GM11168 (cell line): Measurements from ENCODE around the gene HCAR1.

Source experiments
- in situ Hi-C: fragments of 300-500 bp; cut with MboI; formaldehyde crosslinking; loops from one replicate; pipeline ENCODE4 v1.12.0; 2022; ENCODE audit warnings: low sequenced_read_pairs; ENCODE audit not compliant: unreplicated experiment

The HCAR1 gene, protein sequence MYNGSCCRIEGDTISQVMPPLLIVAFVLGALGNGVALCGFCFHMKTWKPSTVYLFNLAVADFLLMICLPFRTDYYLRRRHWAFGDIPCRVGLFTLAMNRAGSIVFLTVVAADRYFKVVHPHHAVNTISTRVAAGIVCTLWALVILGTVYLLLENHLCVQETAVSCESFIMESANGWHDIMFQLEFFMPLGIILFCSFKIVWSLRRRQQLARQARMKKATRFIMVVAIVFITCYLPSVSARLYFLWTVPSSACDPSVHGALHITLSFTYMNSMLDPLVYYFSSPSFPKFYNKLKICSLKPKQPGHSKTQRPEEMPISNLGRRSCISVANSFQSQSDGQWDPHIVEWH

GRCh38 chr12:122730215-122731014, at the start of gene HCAR1:
HCAR1 (minus strand) TSS chr12:122730844; CDS start chr12:122730339, 505 bp downstream.
- in situ Hi-C loops, result no loop called here

- in situ Hi-C loops, result loop anchor here (10.0 kb wide), 1 partner anchor 123 kb away; no protein-coding TSS in a partner anchor
Measured at GRCh38 chr12:122757568-122757967, 26.9 kb upstream of the HCAR1 start.

GRCh38 chr12:122754790-122755189, 24.1 kb upstream of the HCAR1 start:
- in situ Hi-C loops, result loop anchor here (10.0 kb wide), 1 partner anchor 120 kb away; no protein-coding TSS in a partner anchor

GRCh38 chr12:122753319-122753650, 22.6 kb upstream of the HCAR1 start:
- in situ Hi-C loops, result loop anchor here (10.0 kb wide), 1 partner anchor 118 kb away; no protein-coding TSS in a partner anchor

GRCh38 chr12:122752464-122753318, 22.0 kb upstream of the HCAR1 start, which contains the start of gene DENR:
DENR (plus strand) TSS chr12:122752824; CDS start chr12:122753702, 878 bp downstream.
- in situ Hi-C loops, result loop anchor here (10.0 kb wide), 1 partner anchor 118 kb away; no protein-coding TSS in a partner anchor

DNA sequence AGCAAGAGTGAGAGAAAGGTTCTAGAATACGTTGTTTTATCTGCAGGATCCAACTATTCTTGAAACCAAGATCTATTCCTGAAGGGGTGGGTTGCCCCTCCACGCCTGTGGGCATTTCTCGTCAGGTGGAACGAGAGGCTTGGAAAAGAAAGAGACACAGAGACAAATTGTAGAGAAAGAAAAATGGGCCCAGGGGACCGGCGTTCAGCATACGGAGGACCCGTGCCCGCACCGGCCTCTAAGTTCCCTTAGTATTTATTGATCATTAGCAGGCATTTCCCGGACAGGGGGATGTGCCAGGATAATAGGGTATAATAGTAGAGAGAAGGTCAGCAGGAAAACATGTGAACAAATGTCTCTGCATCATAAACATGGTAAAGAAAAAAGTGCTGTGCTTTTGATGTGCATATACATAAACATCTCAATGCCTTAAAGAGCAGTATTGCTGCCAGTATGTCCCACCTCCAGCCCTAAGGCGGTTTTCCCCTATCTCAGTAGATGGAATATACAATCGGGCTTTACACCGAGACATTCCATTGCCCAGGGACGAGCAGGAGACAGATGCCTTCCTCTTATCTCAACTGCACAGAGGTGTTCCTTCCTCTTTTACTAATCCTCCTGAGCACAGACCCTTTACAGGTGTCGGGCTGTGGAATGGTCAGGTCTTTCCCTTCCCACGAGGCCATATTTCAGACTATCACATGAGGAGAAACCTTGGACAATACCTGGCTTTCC, 20.3 kb upstream of the HCAR1 start:
- in situ Hi-C loops, result loop anchor here (10.0 kb wide), 1 partner anchor 116 kb away; no protein-coding TSS in a partner anchor

- in situ Hi-C loops, result loop anchor here (10.0 kb wide), 1 partner anchor 115 kb away; no protein-coding TSS in a partner anchor
Measured at GRCh38 chr12:122749569-122750332, 19.1 kb upstream of the HCAR1 start.

- in situ Hi-C loops, result no loop called here
Measured at GRCh38 chr12:122747224-122748135, 16.8 kb upstream of the HCAR1 start.

DNA sequence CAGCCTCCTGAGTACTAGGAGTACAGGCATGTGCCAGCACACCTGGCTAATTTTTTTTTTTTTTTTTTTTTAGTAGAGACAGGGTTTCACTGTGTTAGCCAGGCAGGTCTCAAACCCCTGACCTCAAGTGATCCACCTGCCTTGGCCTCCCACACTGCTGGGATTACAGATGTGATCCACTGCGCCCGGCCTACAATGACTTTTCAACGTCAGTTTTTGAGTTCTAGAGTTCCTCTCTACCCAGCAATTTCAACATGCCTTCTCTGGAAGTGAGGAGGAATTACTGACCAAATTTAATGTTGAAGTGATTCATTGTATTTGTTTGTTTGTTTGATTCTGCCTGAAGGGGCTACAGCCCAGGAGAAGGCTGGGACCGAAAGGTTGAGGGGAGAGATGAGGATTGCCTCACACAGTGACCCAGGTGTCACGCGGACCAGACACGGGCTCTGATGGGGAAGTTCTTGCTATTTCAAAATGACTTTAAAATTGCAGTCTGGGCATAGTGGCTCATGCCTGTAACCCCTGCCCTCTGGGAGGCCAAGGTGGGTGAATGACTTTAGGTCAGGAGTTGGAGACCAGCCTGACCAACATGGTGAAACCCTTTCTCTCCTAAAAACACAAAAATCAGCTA, 13.4 kb upstream of the HCAR1 start:
- in situ Hi-C loops, result no loop called here

- in situ Hi-C loops, result no loop called here
Measured at GRCh38 chr12:122740351-122740750, 9.7 kb upstream of the HCAR1 start.

DNA sequence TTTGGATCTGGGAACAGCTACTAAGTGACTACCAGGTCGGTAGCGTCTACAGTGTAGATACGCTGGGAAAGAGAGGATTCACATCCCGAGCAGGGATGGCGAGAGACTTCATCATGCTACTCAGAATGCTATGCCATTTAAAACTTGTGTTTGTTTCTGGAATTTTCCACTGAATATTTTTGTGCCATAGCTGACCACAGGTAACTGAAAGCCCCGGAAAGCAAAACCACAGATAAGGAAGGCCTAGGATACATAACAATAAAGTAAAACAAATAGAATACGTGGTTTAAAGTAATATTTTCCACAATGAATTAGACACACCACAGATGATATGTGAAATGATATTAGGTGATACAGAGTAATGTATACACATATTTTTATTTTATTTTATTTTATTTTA, 7.9 kb upstream of the HCAR1 start:
- in situ Hi-C loops, result no loop called here

DNA sequence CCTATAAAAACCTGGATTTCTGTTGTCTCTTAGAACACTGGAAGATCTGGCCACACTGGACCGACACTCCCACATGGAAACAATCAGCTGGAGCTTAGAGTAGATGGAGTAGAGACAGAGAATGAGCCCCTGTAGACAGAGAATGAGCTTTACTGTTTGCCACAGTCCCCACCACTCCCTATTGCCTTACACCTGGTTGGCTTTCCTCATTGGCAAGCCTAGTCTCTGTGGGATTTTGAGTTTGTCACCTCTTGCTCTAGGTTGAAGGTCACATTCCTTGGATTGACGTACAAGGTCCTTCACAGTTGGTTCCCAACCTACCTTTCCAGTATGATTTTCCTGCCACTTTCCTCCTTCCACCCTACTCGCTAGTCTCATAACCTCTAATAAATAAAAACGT, 2.0 kb upstream of the HCAR1 start:
- in situ Hi-C loops, result no loop called here

DNA sequence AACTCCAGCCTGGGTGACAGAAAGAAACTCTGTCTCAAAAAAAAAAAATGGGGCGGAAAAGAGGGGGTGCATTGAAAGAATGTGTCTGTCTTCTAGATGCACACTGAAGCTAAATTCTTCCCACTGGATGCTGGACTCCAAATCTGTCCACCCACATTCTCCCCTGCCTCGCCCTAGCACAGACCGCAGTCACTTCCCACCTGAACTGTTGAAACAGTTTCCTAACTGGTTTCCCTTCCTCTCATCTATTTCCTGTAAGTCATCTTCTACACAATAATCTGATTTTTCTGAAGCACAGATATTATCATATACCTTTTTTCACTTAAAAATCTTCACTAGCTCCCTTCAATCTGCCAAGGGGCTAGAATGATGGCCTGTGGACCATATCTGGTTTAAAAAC, 1.5 kb upstream of the HCAR1 start:
- in situ Hi-C loops, result no loop called here

DNA sequence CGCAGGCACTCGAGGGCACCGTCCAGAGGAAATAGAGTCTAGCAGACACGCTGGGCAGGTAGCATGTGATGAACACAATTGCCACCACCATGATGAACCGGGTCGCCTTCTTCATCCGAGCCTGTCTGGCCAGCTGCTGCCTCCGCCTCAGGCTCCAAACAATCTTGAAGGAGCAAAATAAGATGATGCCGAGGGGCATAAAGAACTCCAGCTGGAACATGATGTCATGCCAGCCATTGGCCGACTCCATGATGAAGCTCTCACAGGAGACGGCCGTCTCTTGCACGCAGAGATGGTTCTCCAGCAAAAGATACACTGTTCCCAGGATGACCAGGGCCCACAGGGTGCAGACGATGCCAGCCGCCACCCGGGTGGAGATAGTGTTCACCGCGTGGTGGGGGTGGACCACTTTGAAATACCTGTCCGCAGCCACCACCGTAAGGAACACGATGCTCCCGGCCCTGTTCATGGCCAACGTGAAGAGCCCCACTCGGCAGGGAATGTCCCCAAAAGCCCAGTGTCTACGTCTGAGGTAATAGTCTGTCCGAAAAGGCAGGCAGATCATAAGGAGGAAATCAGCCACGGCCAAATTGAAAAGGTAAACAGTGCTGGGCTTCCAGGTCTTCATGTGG, 945 bp downstream of the HCAR1 start:
- in situ Hi-C loops, result no loop called here

DNA sequence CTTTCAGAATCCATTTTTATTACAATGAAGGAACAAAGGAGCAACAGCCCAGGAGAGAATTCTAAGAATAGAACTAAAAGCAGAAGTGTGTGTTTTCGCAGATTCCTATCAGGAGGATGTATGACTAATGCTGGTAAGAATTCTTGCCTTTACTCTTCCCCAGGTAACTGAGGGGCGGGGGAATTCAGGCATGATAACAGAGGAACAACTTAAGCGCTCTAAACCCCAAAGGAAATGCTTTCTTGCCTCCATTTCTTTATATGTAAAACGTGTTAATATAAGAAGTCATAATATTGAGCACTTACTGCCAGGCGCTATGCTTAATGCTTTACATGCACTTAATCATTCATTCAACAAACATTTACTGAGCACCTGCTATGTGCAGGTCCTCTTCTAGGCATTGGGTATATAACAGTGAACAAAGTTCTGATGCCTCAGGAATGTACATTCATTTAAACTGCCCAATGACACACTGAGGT, 4.5 kb downstream of the HCAR1 start:
- in situ Hi-C loops, result no loop called here

DNA sequence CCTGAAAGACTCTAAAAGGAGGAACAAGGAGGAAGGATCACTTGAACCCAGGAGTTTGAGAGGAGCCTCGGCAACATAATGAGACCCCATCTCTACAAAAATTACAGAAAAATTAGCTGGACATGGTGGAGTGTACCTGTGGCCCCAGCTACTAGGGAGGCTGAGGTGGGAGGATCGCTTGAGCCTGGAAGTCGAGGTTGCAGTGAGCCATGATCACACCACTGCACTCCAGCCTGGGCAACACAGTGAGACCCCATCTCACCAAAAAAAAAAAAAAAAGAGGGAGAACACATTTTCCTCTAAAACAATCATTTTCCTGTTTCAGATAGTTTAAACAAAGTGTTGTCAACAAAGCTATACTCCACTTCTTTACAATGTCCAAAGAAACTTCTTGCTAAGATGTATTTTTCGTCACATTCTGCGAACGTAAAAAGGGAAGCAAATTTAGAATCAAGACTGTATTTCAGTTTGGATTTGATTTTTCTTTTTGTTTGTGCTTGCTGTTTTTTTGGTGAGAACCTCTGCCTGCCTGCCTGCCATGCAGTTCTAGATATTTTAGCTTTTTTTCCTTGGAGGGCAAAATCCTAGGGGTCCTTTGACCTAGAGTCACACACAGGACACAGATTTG, 5.1 kb downstream of the HCAR1 start:
- in situ Hi-C loops, result no loop called here
